GM21360 (cell line): Measurements from ENCODE around the gene VAMP5.
"Not testable (repeated sequence)": the region's sequence is repeated elsewhere in the genome, so short reads cannot be mapped to it uniquely, and the experiment has no call there.

ENCODE experiments used
- ATAC-seq: cut with Tn5 transposase; IDR thresholded peaks from one replicate; pipeline ENCODE4 v1.9.1; 2021; ENCODE audit warnings: mild to moderate bottlenecking, moderate library complexity; ENCODE audit not compliant: unreplicated experiment

VAMP5 gene

DNA sequence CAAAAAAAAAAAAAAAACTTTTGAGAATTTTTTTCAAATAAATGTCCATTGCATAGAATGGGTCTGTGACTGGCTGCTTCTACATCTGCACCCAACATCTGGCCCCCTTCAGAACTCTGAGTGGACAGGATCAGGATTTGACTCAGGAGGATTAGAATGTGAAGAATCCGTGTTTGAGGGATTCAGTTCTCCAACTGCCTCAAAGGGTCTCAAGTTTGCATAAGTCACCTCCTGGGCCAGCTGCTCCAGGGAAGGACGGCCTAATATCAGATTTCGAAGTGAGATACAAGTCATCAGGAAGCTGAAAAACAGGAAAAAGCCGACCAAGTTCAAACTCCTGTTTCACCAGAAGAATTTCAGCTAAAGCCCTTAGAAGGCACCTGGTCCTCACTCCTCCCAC, 34.4 kb upstream of the VAMP5 start:
- ATAC-seq: no peak

GRCh38 chr2:85550486-85550885, 33.7 kb upstream of the VAMP5 start:
- ATAC-seq: no peak

DNA sequence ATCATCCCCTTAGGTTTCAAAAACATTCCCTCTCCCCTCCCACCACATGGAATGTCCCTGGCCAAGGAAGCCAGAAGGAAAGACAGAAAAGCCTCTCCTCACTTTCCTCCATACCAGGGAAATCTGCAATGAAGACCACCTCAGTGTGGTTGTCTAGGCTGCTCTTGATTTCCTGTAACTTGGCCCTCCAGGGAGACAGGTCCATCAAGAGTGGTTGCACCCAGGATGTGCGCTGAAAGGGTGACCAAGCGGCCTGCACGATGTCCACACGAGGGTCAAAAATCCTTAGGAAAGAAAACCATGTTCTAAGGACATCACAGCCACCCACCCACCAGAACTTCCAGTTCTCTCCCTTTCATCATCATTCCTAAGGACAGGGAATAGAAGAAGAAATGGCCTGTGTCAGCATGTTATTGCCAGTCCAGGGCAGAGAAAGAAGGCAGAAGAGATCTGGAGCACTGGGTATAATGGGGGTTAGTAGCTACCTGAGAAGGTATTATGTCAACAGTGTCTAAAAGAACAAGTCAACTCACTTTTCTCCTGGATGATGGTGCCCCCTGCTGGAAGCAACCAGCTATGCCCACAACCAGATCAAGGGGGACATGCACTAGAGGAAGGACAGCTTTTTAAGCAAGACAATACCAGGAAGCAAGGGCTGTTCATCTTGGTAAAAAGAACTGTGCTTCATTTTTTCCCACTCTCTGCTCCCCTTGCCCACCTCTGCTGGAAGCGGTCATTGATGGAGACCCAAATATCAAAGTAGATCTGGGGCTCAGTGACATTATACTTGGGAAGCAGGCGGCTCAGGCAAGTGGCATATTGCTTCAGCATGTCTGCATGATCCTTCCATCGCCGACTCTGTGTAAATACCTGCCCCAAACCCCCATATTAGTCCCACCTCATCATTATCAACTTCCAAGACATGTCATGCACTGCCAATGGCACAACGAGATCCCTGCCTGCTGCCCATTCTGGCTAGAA, 32.2 kb upstream of the VAMP5 start:
- peak; percentile 65 for ATAC-seq

- no peak for ATAC-seq
Observed at GRCh38 chr2:85553184-85553583, 31.0 kb upstream of the VAMP5 start.

DNA sequence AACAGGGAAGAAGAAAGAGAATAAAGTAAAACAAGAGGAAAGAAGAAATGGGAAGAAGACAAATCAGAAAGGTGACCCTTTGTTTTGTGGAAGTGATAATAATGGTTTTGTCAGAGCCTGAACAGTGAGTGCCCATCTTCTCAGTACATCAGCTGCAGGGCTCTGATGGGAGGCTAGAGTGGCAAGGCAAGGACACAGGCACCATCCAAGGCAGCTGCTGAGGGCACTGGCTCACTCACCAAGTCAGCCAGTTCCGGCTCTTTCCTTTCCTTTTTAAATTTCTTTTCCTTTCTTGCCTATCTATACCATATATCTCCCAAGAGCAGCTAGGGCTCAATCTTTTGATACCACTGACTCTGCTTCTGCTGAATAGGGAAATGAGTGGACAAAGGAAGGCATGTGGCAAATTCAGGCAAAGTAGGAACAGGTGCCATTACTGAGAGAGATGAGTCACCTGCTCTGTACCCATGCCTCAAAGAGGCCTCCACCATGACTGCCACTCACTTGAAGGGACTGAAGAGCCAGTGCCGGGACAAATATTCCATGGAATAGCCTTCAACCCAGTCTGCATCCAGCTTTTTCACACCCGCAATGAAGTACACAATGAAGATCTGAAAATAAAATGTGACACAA, 29.1 kb upstream of the VAMP5 start:
- no peak for ATAC-seq

DNA sequence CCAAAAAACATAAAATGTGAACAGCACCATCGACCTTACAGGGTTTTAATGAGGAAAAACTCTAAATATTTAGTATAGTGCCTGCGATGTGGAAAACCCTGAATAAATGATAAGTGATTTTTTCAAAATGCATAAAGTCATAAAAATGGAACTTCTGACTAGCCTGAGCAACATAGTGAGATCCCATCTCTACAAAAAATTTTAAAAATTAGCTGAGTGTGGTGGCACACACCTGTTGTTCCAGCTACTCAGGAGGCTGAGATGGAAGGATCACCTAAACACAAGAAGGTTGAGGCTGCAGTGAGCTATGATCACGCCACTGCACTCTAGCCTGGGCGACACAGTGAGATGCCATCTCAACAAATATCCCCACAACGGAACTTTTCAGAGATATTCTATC, 27.1 kb upstream of the VAMP5 start:
- ATAC-seq: no peak

DNA sequence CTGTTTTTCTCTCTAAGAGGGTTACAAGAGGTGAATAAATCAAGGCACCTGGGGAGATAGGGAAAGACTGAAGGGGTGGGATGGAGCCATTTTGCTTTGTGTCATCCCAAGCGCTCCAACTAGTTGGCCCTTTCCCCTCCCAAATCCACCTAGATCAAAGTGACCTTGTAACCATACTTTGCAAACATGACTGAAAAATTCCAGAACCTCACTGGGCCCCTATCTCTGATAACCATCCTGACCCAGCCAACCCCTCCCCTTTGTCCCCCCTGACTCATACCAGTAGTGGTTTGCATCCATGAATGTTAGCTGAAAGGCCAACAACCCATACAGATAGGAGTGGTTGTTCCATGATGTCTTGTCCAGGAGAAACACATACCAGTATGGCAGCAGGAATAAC, 26.1 kb upstream of the VAMP5 start:
- ATAC-seq: no peak

DNA sequence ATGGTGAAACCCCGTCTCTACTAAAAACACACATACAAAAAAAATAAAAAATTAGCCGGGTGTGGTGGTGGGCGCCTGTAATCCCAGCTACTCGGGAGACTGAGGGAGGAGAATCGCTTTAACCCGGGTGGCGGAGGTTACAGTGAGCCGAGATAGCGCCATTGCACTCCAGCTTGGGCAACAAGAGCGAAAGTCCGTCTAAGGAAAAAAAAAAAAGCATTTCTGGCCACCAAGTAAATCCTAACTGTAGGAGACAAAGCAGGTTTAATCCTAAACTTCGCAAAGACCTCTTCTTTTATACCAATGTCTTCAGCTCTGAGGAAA, 23.9 kb upstream of the VAMP5 start:
- ATAC-seq: not testable (repeated sequence)

GRCh38 chr2:85560812-85561279, 23.4 kb upstream of the VAMP5 start:
- ATAC-seq: peak; percentile 21

DNA sequence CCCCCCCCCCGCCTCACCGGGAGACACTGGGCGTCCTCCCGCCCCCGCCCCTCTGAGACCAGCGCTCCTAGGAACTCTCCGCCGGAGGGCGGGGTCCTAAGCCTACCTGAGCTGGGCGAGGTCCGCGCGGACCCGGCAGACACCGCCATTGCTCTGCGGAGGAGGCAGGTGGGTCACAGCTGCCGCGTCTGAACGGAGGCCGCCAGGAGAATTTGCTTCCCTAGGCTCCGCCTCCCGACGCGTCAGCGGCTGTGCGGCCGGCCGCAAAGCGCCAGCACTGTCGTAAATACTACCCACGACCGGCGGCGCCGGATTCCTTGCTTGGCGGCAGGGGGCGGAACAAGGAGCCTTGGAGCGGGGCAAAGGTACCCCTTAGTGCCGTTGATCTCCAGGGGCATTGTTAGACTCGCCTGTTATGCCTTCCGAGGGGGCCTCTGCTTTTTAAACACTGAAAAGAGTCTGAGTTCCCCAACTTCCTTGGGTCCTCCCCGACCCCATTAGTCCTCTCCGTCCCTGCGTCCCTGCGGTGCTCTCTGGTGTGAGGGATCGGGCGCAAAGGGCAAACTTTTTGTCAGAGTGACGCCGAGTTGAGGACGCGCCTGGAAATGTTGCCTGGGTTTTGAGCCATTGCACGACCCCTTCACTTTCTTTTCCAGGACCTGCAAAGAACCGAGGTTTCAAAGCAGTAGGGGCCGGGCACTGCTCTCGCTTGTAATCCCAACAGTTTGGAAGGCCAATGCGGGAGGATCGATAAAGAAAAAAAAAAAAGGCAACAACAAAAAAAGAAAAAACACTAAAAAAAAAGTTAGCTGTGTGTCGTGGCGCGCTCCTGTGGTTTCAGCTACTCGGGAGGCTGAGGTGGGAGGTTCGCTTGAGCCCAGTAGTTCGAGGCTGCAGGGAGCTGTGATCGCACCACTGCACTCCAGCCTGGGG, 22.7 kb upstream of the VAMP5 start, which contains the start of gene GGCX:
GGCX (minus strand) TSS at position 214 of the 933 bp plus-strand sequence; CDS start at position 149, 65 bp downstream.
- peak; percentile 88 for ATAC-seq

DNA sequence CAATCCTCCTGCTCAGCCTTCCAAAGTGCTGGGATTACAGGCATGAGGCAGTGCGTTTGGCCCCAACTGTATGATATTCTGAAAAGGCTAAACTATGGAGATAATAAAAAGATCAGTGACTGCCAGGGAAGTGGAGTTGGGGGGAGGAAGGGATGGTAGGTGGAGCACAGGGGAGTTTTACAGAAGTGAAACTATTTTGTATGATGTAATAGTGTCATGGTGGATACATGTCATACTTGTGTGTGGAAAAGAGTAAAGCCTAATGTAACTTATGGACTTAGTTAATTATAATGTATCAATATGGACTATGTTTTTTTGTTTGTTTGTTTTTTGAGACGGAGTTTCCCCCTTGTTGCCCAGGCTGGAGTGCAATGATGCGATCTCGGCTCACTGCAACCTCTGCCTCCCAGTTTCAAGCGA, 20.1 kb upstream of the VAMP5 start:
- ATAC-seq: no peak

GRCh38 chr2:85566265-85566664, 18.0 kb upstream of the VAMP5 start:
- no peak for ATAC-seq

- no peak for ATAC-seq
Observed at GRCh38 chr2:85575739-85576138, 8.5 kb upstream of the VAMP5 start.

- no peak for ATAC-seq
Observed at GRCh38 chr2:85577063-85577385, 7.2 kb upstream of the VAMP5 start.

GRCh38 chr2:85577386-85578242, 6.6 kb upstream of the VAMP5 start, which contains the start of gene VAMP8:
Gene VAMP8 (plus strand): TSS chr2:85577586. CDS start chr2:85577647, 61 bp downstream.
- peak; percentile 46 for ATAC-seq

DNA sequence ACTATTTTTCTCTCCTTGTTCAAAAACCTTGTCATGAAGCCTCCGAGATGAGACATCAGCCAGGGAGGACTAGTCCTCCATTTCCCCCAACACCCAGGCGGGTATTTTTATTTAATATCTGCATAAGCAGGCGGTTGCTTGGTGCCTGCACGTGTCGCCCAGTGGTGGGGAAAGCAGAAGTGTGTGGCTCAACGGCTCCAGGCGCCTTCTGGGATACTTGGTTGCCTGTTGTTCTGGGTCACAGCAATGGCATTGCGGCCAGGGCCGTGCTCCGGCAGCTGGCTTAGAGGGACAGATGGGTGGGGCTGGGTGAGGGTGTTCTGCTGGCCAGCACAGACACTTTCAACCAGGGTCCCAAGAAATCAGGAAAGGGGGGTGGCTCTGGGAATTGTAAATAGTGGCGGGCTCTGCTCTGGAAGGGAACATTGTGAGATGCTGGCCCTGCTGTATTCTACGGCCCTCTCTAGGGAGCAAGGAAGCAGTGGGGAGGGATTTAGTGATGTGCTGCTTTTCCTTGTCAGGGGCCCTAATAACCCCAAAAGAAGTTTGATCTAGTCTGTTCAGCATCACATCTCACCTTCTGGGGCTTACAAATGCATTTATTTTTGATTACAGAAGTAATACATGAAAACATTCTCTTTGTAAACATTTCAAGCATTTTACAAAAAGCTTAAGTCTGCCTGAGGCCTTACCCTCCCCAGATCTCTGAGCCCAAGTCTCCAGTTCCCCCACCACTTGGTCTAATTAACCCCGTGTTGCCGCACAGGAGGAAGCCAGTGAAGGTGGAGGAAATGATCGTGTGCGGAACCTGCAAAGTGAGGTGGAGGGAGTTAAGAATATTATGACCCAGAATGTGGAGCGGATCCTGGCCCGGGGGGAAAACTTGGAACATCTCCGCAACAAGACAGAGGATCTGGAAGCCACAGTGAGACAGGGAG, 5.7 kb upstream of the VAMP5 start:
- ATAC-seq: no peak

- no peak for ATAC-seq
Observed at GRCh38 chr2:85579266-85579935, 4.8 kb upstream of the VAMP5 start.

- ATAC-seq: no peak
Observed at GRCh38 chr2:85580206-85580605, 4.0 kb upstream of the VAMP5 start.
